ENCODE data around the gene FOXD4L3.
"Not testable (repeated sequence)": the region's sequence is repeated elsewhere in the genome, so short reads cannot be mapped to it uniquely, and the experiment has no call there.

Gene FOXD4L3

DNA sequence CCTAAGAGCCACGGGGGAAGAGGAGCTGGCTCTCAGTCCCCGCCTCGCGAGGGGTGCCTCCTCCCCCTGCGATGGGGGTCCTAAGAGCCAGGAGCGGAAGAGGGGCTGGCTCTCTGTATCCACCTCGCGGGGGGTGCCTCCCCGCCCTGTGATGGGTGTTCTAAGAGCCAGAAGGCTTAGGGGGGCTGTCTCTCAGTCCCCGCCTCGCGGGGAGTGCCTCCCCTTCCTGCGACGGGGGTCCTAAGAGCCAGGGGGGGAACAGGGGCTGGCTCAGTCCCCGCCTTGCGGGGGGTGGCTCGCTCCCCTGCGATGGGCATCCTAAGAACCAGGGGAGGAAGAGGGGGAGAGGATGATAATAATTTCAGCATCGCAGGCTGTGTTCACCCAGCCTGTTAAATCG is 21.9 kb downstream of the FOXD4L3 start:
- H3K4me1 ChIP-seq (ENCODE audit: control insufficient read depth in 1 of 2, insufficient read depth in 2 of 2, low read length in 2 of 2); H3K9me3 ChIP-seq (ENCODE audit: control insufficient read depth in 1 of 2, low read length in 2 of 2); H3K4me3 ChIP-seq (ENCODE audit: low read depth in 1 of 2, low read length in 2 of 2); H3K27ac ChIP-seq (ENCODE audit: low read length); H3K27me3 ChIP-seq (ENCODE audit: low read depth, low read length); H3K36me3 ChIP-seq (ENCODE audit: control insufficient read depth in 1 of 2, insufficient read depth in 2 of 2, low read length in 2 of 2): not testable (repeated sequence)

DNA sequence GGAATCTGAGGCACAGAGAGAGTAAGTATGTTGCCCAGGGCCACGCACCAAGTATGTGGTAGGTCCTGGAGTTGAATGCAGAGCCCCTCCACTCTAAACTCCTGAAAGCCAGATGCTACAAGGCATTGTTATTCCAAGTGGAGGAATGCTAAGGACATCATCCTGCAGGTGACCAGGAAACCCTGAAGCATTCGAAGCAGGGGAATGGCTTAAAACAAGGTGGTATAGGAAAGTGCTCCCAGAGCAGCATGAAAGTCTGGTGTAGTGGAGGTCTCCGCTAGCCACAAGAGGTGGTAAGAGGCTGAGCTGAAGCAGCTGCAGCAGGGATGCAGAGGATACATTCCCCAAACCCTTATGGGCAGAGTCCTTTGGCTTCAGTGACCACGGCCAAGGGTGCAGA is 26.4 kb downstream of the FOXD4L3 start:
- H3K27me3 ChIP-seq (ENCODE audit: low read depth, low read length); H3K4me3 ChIP-seq (ENCODE audit: low read depth in 1 of 2, low read length in 2 of 2); H3K9me3 ChIP-seq (ENCODE audit: control insufficient read depth in 1 of 2, low read length in 2 of 2); H3K27ac ChIP-seq (ENCODE audit: low read length); H3K4me1 ChIP-seq (ENCODE audit: control insufficient read depth in 1 of 2, insufficient read depth in 2 of 2, low read length in 2 of 2); H3K36me3 ChIP-seq (ENCODE audit: control insufficient read depth in 1 of 2, insufficient read depth in 2 of 2, low read length in 2 of 2): not testable (repeated sequence)

DNA sequence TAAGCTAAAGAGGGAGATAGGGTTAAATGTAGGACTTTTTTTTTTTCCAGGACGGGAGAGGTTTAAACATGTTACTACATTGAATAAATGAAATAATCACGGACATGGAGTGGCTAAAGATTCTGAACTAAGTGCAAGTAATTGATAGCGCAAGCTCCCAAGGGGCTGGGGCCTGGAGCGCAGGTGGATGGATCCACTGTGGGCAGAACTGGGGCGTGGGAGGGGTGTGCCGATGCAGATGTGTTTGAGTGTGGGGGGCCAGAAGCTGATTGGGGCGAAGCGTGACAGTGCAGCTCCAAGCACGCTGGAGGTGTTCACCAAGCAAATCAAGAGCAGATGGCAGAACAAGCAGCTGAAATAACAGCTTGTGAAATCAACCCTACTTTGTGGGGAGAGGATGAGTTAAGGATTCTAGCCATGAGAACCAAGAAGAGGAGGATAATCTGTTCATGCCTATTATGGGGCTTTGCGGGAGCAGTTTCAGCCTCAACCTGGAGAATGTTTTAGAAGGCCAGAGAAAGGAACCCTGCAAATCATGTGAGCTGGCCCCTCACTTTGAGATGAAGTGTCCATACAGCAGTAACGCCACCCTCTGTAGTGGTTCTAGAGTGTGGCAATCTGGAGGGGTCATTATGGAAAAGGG is 28.0 kb downstream of the FOXD4L3 start:
- H3K4me3 ChIP-seq (ENCODE audit: low read depth in 1 of 2, low read length in 2 of 2); H3K9me3 ChIP-seq (ENCODE audit: control insufficient read depth in 1 of 2, low read length in 2 of 2); H3K27ac ChIP-seq (ENCODE audit: low read length); H3K36me3 ChIP-seq (ENCODE audit: control insufficient read depth in 1 of 2, insufficient read depth in 2 of 2, low read length in 2 of 2); H3K27me3 ChIP-seq (ENCODE audit: low read depth, low read length); H3K4me1 ChIP-seq (ENCODE audit: control insufficient read depth in 1 of 2, insufficient read depth in 2 of 2, low read length in 2 of 2): not testable (repeated sequence)

DNA sequence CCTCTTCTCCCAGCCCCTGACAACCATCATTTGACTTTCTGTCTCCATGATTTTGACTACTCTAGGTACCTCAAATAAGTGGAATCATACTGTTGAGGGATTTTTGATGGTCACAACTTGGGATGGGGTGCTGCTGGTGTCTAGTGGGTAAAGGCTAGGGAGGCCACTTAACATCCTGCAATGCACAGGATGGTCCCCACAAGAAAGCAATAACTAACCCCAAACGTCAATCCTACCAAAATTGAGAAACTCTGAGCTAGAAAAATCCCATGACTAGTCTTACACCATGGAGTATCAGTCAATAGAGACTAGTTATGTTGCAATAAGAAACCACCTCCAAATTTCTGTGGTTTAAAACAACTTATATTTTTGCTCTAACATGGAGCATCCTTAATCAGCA is 29.5 kb downstream of the FOXD4L3 start:
- H3K36me3 ChIP-seq (ENCODE audit: control insufficient read depth in 1 of 2, insufficient read depth in 2 of 2, low read length in 2 of 2); H3K4me3 ChIP-seq (ENCODE audit: low read depth in 1 of 2, low read length in 2 of 2); H3K4me1 ChIP-seq (ENCODE audit: control insufficient read depth in 1 of 2, insufficient read depth in 2 of 2, low read length in 2 of 2); H3K27ac ChIP-seq (ENCODE audit: low read length); H3K9me3 ChIP-seq (ENCODE audit: control insufficient read depth in 1 of 2, low read length in 2 of 2); H3K27me3 ChIP-seq (ENCODE audit: low read depth, low read length): not testable (repeated sequence)

DNA sequence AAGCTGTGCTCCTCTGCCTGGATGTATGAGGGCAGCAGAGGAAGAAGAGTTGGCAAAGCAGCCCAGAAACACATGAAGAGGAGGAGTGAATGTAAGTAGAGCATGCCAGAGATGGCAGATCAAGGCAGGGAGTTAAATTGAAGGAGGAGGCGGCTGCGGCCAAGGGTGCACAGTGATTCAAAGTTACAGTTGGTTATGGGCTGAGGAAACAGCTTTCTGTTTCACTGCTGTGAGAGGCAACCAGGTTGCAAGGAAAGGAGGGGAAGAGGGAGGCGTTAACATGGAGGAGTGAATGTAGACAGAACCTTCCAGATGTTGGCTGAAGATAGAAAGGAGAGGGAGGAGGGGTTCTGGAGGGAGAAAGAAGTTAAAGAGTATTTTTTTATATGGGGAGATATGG is 33.3 kb downstream of the FOXD4L3 start:
- not testable (repeated sequence) for H3K9me3 ChIP-seq (ENCODE audit: control insufficient read depth in 1 of 2, low read length in 2 of 2); H3K4me1 ChIP-seq (ENCODE audit: control insufficient read depth in 1 of 2, insufficient read depth in 2 of 2, low read length in 2 of 2); H3K36me3 ChIP-seq (ENCODE audit: control insufficient read depth in 1 of 2, insufficient read depth in 2 of 2, low read length in 2 of 2); H3K27me3 ChIP-seq (ENCODE audit: low read depth, low read length); H3K4me3 ChIP-seq (ENCODE audit: low read depth in 1 of 2, low read length in 2 of 2); H3K27ac ChIP-seq (ENCODE audit: low read length)

DNA sequence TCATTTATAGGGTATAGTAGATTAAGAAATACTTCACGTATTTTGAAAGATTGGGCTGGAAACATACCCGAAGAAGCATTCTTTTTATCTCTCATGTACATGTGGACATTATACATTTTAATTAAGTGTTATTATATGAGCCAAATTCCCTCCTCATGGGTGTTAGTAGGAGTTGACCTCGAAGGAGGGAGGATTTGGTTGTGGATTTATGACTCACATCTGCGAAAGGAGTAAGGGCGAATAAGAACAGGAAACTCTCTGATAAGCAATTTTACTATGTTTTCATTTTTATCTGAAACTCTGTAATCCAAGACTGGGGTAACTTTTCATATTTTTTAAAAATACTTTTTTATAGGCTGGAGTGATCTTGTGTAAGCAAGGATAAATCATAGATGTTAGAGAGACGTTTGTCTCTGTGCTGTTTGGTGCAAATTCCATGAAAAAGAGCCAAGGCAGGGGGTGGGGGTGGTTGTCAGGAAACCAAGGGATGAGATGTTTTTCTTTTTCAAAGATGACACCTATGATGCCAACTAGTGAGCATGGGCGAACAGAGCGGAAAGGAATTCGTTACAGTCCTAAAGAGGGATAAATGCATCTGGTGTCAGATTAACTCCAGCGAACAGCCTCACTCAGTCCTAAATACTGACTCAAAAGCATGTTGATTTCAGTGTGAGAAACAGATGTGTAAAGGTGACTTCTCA is 34.1 kb downstream of the FOXD4L3 start:
- not testable (repeated sequence) for H3K4me3 ChIP-seq (ENCODE audit: low read depth in 1 of 2, low read length in 2 of 2); H3K27me3 ChIP-seq (ENCODE audit: low read depth, low read length); H3K36me3 ChIP-seq (ENCODE audit: control insufficient read depth in 1 of 2, insufficient read depth in 2 of 2, low read length in 2 of 2); H3K27ac ChIP-seq (ENCODE audit: low read length); H3K4me1 ChIP-seq (ENCODE audit: control insufficient read depth in 1 of 2, insufficient read depth in 2 of 2, low read length in 2 of 2); H3K9me3 ChIP-seq (ENCODE audit: control insufficient read depth in 1 of 2, low read length in 2 of 2)

DNA sequence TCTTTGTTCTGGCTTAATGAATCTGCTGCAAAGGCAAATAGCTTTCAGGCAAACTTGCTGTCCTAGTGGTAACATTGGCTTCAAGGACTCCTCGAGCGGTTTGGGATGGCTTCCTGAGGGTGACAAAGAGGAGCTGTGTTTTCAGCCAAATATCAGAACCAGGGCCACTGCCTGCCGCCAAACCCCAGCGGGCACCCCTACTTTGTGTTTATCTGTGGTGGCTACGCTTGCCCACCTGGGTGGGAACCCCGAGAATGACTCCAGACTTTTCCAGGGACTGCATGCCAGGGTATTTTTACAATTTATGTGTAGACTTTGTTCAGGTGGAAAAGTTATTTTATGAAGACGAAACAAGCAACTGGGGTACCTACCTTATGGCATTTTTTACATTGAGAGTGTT is 35.3 kb downstream of the FOXD4L3 start:
- H3K27ac ChIP-seq (ENCODE audit: low read length); H3K4me1 ChIP-seq (ENCODE audit: control insufficient read depth in 1 of 2, insufficient read depth in 2 of 2, low read length in 2 of 2); H3K27me3 ChIP-seq (ENCODE audit: low read depth, low read length); H3K9me3 ChIP-seq (ENCODE audit: control insufficient read depth in 1 of 2, low read length in 2 of 2); H3K4me3 ChIP-seq (ENCODE audit: low read depth in 1 of 2, low read length in 2 of 2); H3K36me3 ChIP-seq (ENCODE audit: control insufficient read depth in 1 of 2, insufficient read depth in 2 of 2, low read length in 2 of 2): not testable (repeated sequence)

DNA sequence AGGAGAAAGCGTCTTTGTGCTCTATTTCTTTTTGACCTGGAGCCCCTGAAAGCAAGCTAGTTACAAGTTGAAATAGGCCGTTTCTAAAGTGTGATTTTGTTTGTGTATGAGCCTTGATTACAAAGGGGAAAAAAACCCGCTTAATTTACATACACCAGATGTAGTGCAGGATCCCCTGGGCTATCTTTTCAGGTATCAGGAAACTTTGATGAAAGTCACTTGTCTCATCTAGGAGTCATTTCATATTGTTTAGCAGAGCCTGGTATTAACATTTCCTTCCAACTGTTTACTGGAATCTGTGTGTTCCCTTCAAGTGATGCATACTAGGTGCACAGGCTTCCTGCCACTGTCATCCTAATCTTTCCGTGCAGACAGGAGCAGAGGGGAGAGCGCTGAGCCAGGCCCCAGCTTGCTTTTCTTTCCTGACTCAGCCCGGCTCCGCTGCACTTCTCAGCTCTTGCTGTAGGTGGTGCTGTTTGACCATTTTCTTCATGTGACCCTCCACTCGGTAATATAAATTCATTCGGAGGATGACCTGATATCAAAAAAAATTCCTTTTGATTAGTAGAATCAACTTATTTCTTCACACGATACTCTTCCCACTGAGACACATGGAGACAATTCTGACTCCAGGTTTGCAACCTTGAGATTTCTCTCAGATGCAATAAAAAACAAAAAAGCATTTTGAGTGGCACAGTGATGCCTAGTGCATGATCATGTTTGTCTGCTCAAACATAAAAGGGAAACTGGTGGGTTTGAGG is 39.8 kb downstream of the FOXD4L3 start:
- H3K9me3 ChIP-seq (ENCODE audit: control insufficient read depth in 1 of 2, low read length in 2 of 2); H3K4me3 ChIP-seq (ENCODE audit: low read depth in 1 of 2, low read length in 2 of 2); H3K4me1 ChIP-seq (ENCODE audit: control insufficient read depth in 1 of 2, insufficient read depth in 2 of 2, low read length in 2 of 2); H3K27me3 ChIP-seq (ENCODE audit: low read depth, low read length); H3K27ac ChIP-seq (ENCODE audit: low read length); H3K36me3 ChIP-seq (ENCODE audit: control insufficient read depth in 1 of 2, insufficient read depth in 2 of 2, low read length in 2 of 2): not testable (repeated sequence)

DNA sequence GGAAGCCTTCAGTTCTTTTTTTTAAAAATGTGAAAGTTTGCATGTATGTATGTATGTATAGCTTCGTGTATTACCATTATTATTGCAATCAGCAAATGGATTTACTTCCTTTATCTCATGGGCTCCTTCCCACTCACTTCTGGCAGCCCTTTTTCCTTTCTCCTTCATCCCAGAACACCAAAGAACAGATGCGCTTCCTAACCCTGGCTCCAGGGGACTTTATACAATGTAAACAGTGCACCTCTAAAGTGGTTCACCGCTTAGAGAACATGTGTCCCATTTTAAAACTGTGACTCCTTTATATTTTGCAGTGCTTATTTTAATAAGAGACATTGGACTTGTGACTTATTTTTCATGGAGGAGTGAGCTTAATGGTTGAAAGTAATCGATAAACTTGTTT is 40.6 kb downstream of the FOXD4L3 start:
- H3K27me3 ChIP-seq (ENCODE audit: low read depth, low read length); H3K27ac ChIP-seq (ENCODE audit: low read length); H3K4me3 ChIP-seq (ENCODE audit: low read depth in 1 of 2, low read length in 2 of 2); H3K36me3 ChIP-seq (ENCODE audit: control insufficient read depth in 1 of 2, insufficient read depth in 2 of 2, low read length in 2 of 2); H3K9me3 ChIP-seq (ENCODE audit: control insufficient read depth in 1 of 2, low read length in 2 of 2); H3K4me1 ChIP-seq (ENCODE audit: control insufficient read depth in 1 of 2, insufficient read depth in 2 of 2, low read length in 2 of 2): not testable (repeated sequence)

DNA sequence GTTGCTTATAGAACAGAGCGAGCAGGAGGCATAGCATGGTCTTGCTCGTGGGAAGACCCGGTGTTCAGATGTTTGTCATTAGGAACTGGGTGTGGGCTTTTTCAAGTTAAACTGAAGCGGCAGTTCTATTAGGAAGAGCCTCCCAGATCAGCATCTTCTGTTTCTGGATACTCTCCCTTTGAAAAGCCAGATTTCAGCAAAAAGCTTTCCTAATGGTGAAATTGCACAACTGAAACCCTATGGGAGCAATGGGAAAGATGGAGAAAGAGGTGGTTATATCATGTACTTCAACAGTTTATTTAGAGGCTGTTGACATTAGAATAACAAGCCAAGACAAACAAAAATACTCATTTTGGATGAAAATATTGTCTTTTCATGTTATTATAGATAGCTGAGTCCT is 41.3 kb downstream of the FOXD4L3 start:
- H3K27ac ChIP-seq (ENCODE audit: low read length); H3K4me3 ChIP-seq (ENCODE audit: low read depth in 1 of 2, low read length in 2 of 2); H3K9me3 ChIP-seq (ENCODE audit: control insufficient read depth in 1 of 2, low read length in 2 of 2); H3K27me3 ChIP-seq (ENCODE audit: low read depth, low read length); H3K4me1 ChIP-seq (ENCODE audit: control insufficient read depth in 1 of 2, insufficient read depth in 2 of 2, low read length in 2 of 2); H3K36me3 ChIP-seq (ENCODE audit: control insufficient read depth in 1 of 2, insufficient read depth in 2 of 2, low read length in 2 of 2): not testable (repeated sequence)

DNA sequence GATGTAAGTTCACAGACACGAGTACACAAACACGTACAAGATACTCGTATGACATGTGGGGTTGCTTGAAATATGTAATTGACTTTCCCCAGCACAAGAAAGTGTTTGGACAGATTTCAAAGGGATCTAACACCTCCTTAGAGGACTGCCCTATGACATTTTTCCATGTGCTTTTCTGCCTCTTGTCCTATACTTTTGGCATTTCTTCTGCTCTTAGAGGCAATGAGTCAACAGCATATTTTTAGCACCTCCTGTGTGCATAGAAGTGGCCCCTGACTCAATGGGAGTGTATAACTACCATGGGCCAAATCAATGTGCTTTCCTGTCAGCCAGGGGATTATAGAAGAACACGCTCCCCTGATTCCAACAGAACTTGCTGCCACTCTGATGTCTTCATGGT is 49.0 kb downstream of the FOXD4L3 start:
- not testable (repeated sequence) for H3K27ac ChIP-seq (ENCODE audit: low read length)

More for the DNA sequence above, 49.0 kb downstream of the FOXD4L3 start:
- not testable (repeated sequence) for H3K36me3 ChIP-seq (ENCODE audit: control insufficient read depth in 1 of 2, insufficient read depth in 2 of 2, low read length in 2 of 2); H3K4me1 ChIP-seq (ENCODE audit: control insufficient read depth in 1 of 2, insufficient read depth in 2 of 2, low read length in 2 of 2); H3K9me3 ChIP-seq (ENCODE audit: control insufficient read depth in 1 of 2, low read length in 2 of 2); H3K27me3 ChIP-seq (ENCODE audit: low read depth, low read length); H3K4me3 ChIP-seq (ENCODE audit: low read depth in 1 of 2, low read length in 2 of 2)

All from muscle layer of duodenum (tissue), 2 donors.